HG02678 (cell line): ENCODE data around the gene PRKN.

Experiments used
- ATAC-seq: cut with Tn5 transposase; IDR thresholded peaks from one replicate; pipeline ENCODE4 v1.9.1; 2021; ENCODE audit warnings: mild to moderate bottlenecking, moderate library complexity; ENCODE audit not compliant: unreplicated experiment

The PRKN gene

GRCh38 chr6:161486361-161487216 is 1241.0 kb downstream of the PRKN start:
- ATAC-seq, result no peak

GRCh38 chr6:161482517-161482858 is 1245.1 kb downstream of the PRKN start:
- ATAC-seq, result no peak

- no peak for ATAC-seq
Observed at GRCh38 chr6:161481786-161482516, 1245.6 kb downstream of the PRKN start.

GRCh38 chr6:161480421-161481155 is 1247.0 kb downstream of the PRKN start:
- no peak for ATAC-seq

- ATAC-seq, result no peak
Observed at GRCh38 chr6:161479376-161479775, 1248.2 kb downstream of the PRKN start.

- no peak for ATAC-seq
Observed at GRCh38 chr6:161477876-161478425, 1249.6 kb downstream of the PRKN start.

- ATAC-seq, result no peak
Observed at GRCh38 chr6:161476711-161477110, 1250.9 kb downstream of the PRKN start.

- no peak for ATAC-seq
Observed at GRCh38 chr6:161465403-161465802, 1262.2 kb downstream of the PRKN start.

GRCh38 chr6:161463071-161463470 is 1264.5 kb downstream of the PRKN start:
- ATAC-seq, result no peak

GRCh38 chr6:161462148-161462547 is 1265.4 kb downstream of the PRKN start:
- no peak for ATAC-seq

GRCh38 chr6:161459008-161459615 is 1268.5 kb downstream of the PRKN start:
- ATAC-seq, result no peak

- no peak for ATAC-seq
Observed at GRCh38 chr6:161458201-161458951, 1269.2 kb downstream of the PRKN start.

- no peak for ATAC-seq
Observed at GRCh38 chr6:161455848-161456247, 1271.7 kb downstream of the PRKN start.

- no peak for ATAC-seq
Observed at GRCh38 chr6:161453558-161453957, 1274.0 kb downstream of the PRKN start.

- ATAC-seq, result no peak
Observed at GRCh38 chr6:161452241-161452640, 1275.3 kb downstream of the PRKN start.

GRCh38 chr6:161449521-161449920 is 1278.0 kb downstream of the PRKN start:
- ATAC-seq, result no peak

- no peak for ATAC-seq
Observed at GRCh38 chr6:161446949-161447348, 1280.6 kb downstream of the PRKN start.

- ATAC-seq, result no peak
Observed at GRCh38 chr6:161446296-161446925, 1281.2 kb downstream of the PRKN start.

- no peak for ATAC-seq
Observed at GRCh38 chr6:161445021-161445799, 1282.4 kb downstream of the PRKN start.
